HEK293 (cell line): ENCODE data around the gene KANSL1.

ENCODE experiments used
- GLIS2 ChIP-seq: fragments of 450-650 bp; formaldehyde crosslinking; IDR thresholded peaks from 2 replicates; pipeline ENCODE4 v1.5.1; 2016; ENCODE audit warnings: missing biosample characterization, missing genetic modification characterization
- HOXC10 ChIP-seq: sonication (generic); formaldehyde crosslinking; IDR thresholded peaks from 2 replicates; pipeline ENCODE4 v1.8.1; 2023; ENCODE audit warnings: mild to moderate bottlenecking, missing genetic modification reagents
- PATZ1 ChIP-seq: fragments of 450-650 bp; formaldehyde crosslinking; IDR thresholded peaks from 2 replicates; pipeline ENCODE4 v1.5.1; 2016; ENCODE audit warnings: missing biosample characterization, missing genetic modification characterization
- WT1 ChIP-seq: fragments of 450-650 bp; formaldehyde crosslinking; IDR thresholded peaks from 2 replicates; pipeline ENCODE4 v1.5.1; 2016; ENCODE audit warnings: missing biosample characterization, missing genetic modification characterization
- YY1 ChIP-seq: fragments of 450-650 bp; formaldehyde crosslinking; IDR thresholded peaks from 2 replicates; pipeline ENCODE4 v1.5.1; 2018; ENCODE audit warnings: missing biosample characterization, missing genetic modification characterization
- ZBTB11 ChIP-seq: fragments of 450-650 bp; formaldehyde crosslinking; conservative IDR thresholded peaks from 2 replicates; pipeline ENCODE4 v1.5.1; 2016; ENCODE audit warnings: low read depth, missing biosample characterization, missing genetic modification characterization
- ZBTB8A ChIP-seq: fragments of 450-650 bp; formaldehyde crosslinking; IDR thresholded peaks from 2 replicates; pipeline ENCODE4 v1.5.1; 2016; ENCODE audit warnings: missing biosample characterization, missing genetic modification characterization
- ZFHX2 ChIP-seq: fragments of 450-650 bp; formaldehyde crosslinking; conservative IDR thresholded peaks from 2 replicates; pipeline ENCODE4 v1.5.1; 2016; ENCODE audit warnings: missing biosample characterization, missing genetic modification characterization
- ZFP69B ChIP-seq: fragments of 450-650 bp; formaldehyde crosslinking; IDR thresholded peaks from 2 replicates; pipeline ENCODE4 v1.5.1; 2016; ENCODE audit warnings: missing biosample characterization, missing genetic modification characterization
- ZNF112 ChIP-seq: fragments of 450-650 bp; formaldehyde crosslinking; IDR thresholded peaks from 2 replicates; pipeline ENCODE4 v1.5.0; 2017; ENCODE audit warnings: missing biosample characterization, missing genetic modification characterization
- ZNF133 ChIP-seq: fragments of 450-650 bp; formaldehyde crosslinking; IDR thresholded peaks from 2 replicates; pipeline ENCODE4 v1.5.1; 2016; ENCODE audit warnings: missing biosample characterization, missing genetic modification characterization
- ZNF341 ChIP-seq: fragments of 450-650 bp; formaldehyde crosslinking; IDR thresholded peaks from 2 replicates; pipeline ENCODE4; 2016; ENCODE audit warnings: low read depth, missing biosample characterization, missing genetic modification characterization
- ZNF398 ChIP-seq: fragments of 450-650 bp; formaldehyde crosslinking; IDR thresholded peaks from 2 replicates; pipeline ENCODE4 v1.5.1; 2017; ENCODE audit warnings: missing biosample characterization, missing genetic modification characterization
- ZNF561 ChIP-seq: fragments of 450-650 bp; IDR thresholded peaks from 2 replicates; pipeline ENCODE4 v1.5.1; 2018; ENCODE audit warnings: missing biosample characterization, missing genetic modification characterization, borderline replicate concordance
- ZNF585B ChIP-seq: fragments of 450-650 bp; formaldehyde crosslinking; IDR thresholded peaks from 2 replicates; pipeline ENCODE4 v1.5.1; 2016; ENCODE audit warnings: missing biosample characterization, missing genetic modification characterization
- ZNF596 ChIP-seq: fragments of 450-650 bp; IDR thresholded peaks from 2 replicates; pipeline ENCODE4 v1.5.0; 2018; ENCODE audit warnings: missing biosample characterization, mild to moderate bottlenecking, missing genetic modification characterization, moderate library complexity
- ZNF600 ChIP-seq: fragments of 450-650 bp; formaldehyde crosslinking; IDR thresholded peaks from 2 replicates; pipeline ENCODE4 v1.5.1; 2016; ENCODE audit warnings: missing biosample characterization, missing genetic modification characterization
- ZNF610 ChIP-seq: fragments of 450-650 bp; formaldehyde crosslinking; IDR thresholded peaks from 2 replicates; pipeline ENCODE4 v1.5.1; 2016; ENCODE audit warnings: missing biosample characterization, missing genetic modification characterization, borderline replicate concordance
- ZNF660 ChIP-seq: fragments of 450-650 bp; IDR thresholded peaks from 2 replicates; pipeline ENCODE4 v1.5.1; 2018; ENCODE audit warnings: missing biosample characterization, mild to moderate bottlenecking, missing genetic modification characterization
- ZNF830 ChIP-seq: fragments of 450-650 bp; IDR thresholded peaks from 2 replicates; pipeline ENCODE4 v1.5.0; 2018; ENCODE audit warnings: missing biosample characterization, missing genetic modification characterization, low read depth, mild to moderate bottlenecking, moderate library complexity
- ZNF843 ChIP-seq: fragments of 450-650 bp; formaldehyde crosslinking; IDR thresholded peaks from 2 replicates; pipeline ENCODE4 v1.5.1; 2016; ENCODE audit warnings: missing biosample characterization, missing genetic modification characterization
- ZSCAN30 ChIP-seq: fragments of 450-650 bp; IDR thresholded peaks from 2 replicates; pipeline ENCODE4 v1.5.1; 2018; ENCODE audit warnings: missing biosample characterization, mild to moderate bottlenecking, missing genetic modification characterization, moderate library complexity
- ZXDB ChIP-seq: fragments of 450-650 bp; formaldehyde crosslinking; IDR thresholded peaks from 2 replicates; pipeline ENCODE4 v1.5.1; 2016; ENCODE audit warnings: missing biosample characterization, missing genetic modification characterization

Gene KANSL1

GRCh38 chr17:46192439-46193150 lies 634 bp downstream of the KANSL1 start (continued):
- TF ChIP-seq GLIS2 = peak; percentile 91
- no peak for TF ChIP-seq ZNF830
- TF ChIP-seq ZNF398 = 0 out of 2 replicates have a peak, but pooled peaks have one; percentile 7
- TF ChIP-seq ZNF585B (tag by site-specific recombination) = no peak
- TF ChIP-seq ZNF561 (tag by site-specific recombination) = peak; percentile 86
- TF ChIP-seq ZNF341 (tag by site-specific recombination) = peak; percentile 93
- peak; percentile 83; the same call in 1 of the 2 replicates for TF ChIP-seq ZXDB (tag by site-specific recombination)
- TF ChIP-seq ZBTB8A (tag by site-specific recombination) = peak; percentile 100
- TF ChIP-seq ZNF112 (tag by site-specific recombination) = no peak
- TF ChIP-seq ZNF610 = 0 out of 2 replicates have a peak, but pooled peaks have one; percentile 33
- TF ChIP-seq PATZ1 (tag by site-specific recombination) = peak; percentile 95
- peak; percentile 62; the same call in 1 of the 2 replicates for TF ChIP-seq ZNF600
- peak; percentile 96 for TF ChIP-seq ZNF660
- TF ChIP-seq ZNF596 (tag by site-specific recombination) = peak; percentile 85
- 0 out of 2 replicates have a peak, but pooled peaks have one; percentile 40 for TF ChIP-seq ZSCAN30 (tag by site-specific recombination)
- peak; percentile 42 for TF ChIP-seq WT1 (tag by site-specific recombination)
- no peak for TF ChIP-seq ZNF843
- TF ChIP-seq YY1 (tag by site-specific recombination) = peak; percentile 84; the same call in 1 of the 2 replicates
- peak; percentile 41; the same call in 1 of the 2 replicates for TF ChIP-seq ZFP69B
- TF ChIP-seq ZNF133 (tag by site-specific recombination) = no peak
- TF ChIP-seq HOXC10 (CRISPR knock-in tag) = peak; percentile 27; the same call in 1 of the 2 replicates
- TF ChIP-seq ZFHX2 (tag by site-specific recombination) = peak; percentile 59
- peak; percentile 86 for TF ChIP-seq ZBTB11 (tag by site-specific recombination)
